Prostate gland (tissue), 2 donors: ENCODE data around the gene TERB1. TPM values are rescaled to one million over a fixed set of nuclear protein-coding genes. Genes with fewer than 3 reads are reported as not detected.
"Not testable (repeated sequence)": the region's sequence is repeated elsewhere in the genome, so short reads cannot be mapped to it uniquely, and the experiment has no call there.

Source experiments
- DNase-seq: peaks from one replicate; pipeline ENCODE4 v3.0.0-alpha.2; 2019; ENCODE audit warnings: low spot score
- H3K27ac ChIP-seq, 2 donors: fragments of 200-600 bp; sonication (generic); 2 replicates each; pipeline ENCODE4 v1.5.1; 2017 to 2019
- H3K27me3 ChIP-seq: fragments of 200-600 bp; sonication (generic); replicated peaks from 2 replicates; pipeline ENCODE4 v1.5.1; 2019; ENCODE audit not compliant: insufficient read depth
- H3K36me3 ChIP-seq, 2 donors: fragments of 200-600 bp; sonication (generic); 1 replicate in 1 of 2; 2 replicates in 1 of 2; pipeline versions ENCODE4 v1.5.1 to v1.8.1; 2017 to 2019
- H3K4me1 ChIP-seq: fragments of 200-600 bp; sonication (generic); replicated peaks from 2 replicates; pipeline ENCODE4 v1.5.1; 2019
- H3K4me3 ChIP-seq, 2 donors: fragments of 200-600 bp; sonication (generic); 2 replicates each; pipeline ENCODE4 v1.5.1; 2017 to 2019
- H3K9me3 ChIP-seq: fragments of 200-600 bp; sonication (generic); 2 replicates; pipeline ENCODE4 v1.5.1; 2017
- POLR2A ChIP-seq: fragments of 450-650 bp; IDR thresholded peaks from one replicate; pipeline ENCODE4 v1.6.1; 2016; ENCODE audit warnings: antibody characterized with exemption, mild to moderate bottlenecking
- POLR2AphosphoS5 ChIP-seq: sonication (generic); formaldehyde crosslinking; IDR thresholded peaks from one replicate; pipeline ENCODE4 v1.6.1; 2017; ENCODE audit warnings: antibody characterized with exemption
- WGBS: methylation state at CpG from one replicate; pipeline ENCODE4 v1.1.5; 2018; 5-methylcytosine and 5-hydroxymethylcytosine counted together
- intact Hi-C: fragments of 100-400 bp; cut with DNase I; formaldehyde crosslinking; loops from one replicate; pipeline ENCODE4 v1.14.2; 2022
- total RNA-seq, 2 donors: library from RNA; depleted of rRNA; stranded (reverse); fragments of >200 nt; gene quantifications; one replicate each; pipeline ENCODE4 v1.1.0, GENCODE V29; 2016
- TF ChIP-seq, protein P1 (sequence below), 4 experiments: fragments of 200-600 bp in 2 of 4; fragments of 450-650 bp in 2 of 4; sonication (generic) in 2 of 4; IDR thresholded peaks; 1 replicate in 3 of 4; 2 replicates in 1 of 4; pipeline ENCODE4 v1.5.1; 2016 to 2019; ENCODE audit warnings: antibody characterized with exemption in 4 of 4, mild to moderate bottlenecking in 2 of 4, moderate library complexity in 2 of 4

TERB1 gene
- total RNA-seq, 2 donors from 2014 or later, result 2.1 TPM; not detected in 1

DNA sequence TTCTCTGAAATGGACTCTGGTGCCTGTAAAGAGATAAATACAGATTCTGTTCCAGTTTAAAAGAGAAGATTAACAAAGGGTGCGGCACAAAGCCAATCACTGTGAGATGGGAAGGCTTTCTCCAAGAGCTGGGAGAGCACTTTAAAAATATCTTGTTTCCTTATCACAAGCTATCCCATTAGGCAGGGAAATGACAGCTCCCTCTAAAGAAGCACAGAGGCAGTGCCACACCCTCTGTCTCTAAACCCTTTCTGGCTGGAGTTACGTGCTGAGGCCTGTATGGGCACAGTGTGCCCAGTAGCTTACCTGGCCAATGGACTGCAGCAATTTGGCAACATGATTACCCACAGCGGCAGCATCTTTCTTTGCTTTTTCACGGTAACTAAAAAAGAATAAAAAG lies 9.0 kb upstream of the TERB1 start:
- Histone ChIP-seq H3K4me3 (no peak overlapping the region), H3K36me3 (peaks cover 5 to 6% of the 10 kb centered on the region in 2 donors), H3K27me3 (no peaks in the 10 kb centered on the region), H3K27ac (no peak overlapping the region), H3K4me1 (no peaks in the 10 kb centered on the region), H3K9me3 (no peaks in the 10 kb centered on the region)
- TF ChIP-seq, protein P1, sequence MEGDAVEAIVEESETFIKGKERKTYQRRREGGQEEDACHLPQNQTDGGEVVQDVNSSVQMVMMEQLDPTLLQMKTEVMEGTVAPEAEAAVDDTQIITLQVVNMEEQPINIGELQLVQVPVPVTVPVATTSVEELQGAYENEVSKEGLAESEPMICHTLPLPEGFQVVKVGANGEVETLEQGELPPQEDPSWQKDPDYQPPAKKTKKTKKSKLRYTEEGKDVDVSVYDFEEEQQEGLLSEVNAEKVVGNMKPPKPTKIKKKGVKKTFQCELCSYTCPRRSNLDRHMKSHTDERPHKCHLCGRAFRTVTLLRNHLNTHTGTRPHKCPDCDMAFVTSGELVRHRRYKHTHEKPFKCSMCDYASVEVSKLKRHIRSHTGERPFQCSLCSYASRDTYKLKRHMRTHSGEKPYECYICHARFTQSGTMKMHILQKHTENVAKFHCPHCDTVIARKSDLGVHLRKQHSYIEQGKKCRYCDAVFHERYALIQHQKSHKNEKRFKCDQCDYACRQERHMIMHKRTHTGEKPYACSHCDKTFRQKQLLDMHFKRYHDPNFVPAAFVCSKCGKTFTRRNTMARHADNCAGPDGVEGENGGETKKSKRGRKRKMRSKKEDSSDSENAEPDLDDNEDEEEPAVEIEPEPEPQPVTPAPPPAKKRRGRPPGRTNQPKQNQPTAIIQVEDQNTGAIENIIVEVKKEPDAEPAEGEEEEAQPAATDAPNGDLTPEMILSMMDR (IDR thresholded peaks at IDR 0.05), result no peak
- TF ChIP-seq POLR2A (no peak), POLR2AphosphoS5 (no peak)
- WGBS, result 62% methylated on average over 4 of the region's 4 CpGs
- intact Hi-C loops, result no loop called here
- DNase-seq, result no peak

DNA sequence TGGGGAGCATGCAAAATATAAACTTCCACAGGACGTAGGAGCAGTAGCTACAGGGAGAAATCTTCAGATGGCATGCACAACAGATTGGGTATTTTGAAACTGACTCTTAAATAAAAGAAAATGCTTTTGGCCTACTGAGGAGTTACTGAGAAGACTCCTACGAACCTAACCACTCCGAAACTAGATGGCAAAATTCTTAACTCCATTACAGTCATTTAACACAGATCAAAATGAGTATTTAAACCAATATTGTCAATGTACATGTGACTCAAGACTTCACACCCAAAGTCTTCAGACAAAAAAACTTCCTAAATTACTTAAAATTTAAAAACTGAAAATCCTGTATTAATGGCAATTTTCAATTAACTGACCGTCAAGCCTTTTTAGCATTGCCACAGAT lies 8.4 kb upstream of the TERB1 start:
- DNase-seq, result no peak
- Histone ChIP-seq H3K4me3 (no peak overlapping the region), H3K36me3 (peaks cover 6 to 11% of the 10 kb centered on the region in 2 donors), H3K27ac (no peak overlapping the region), H3K4me1 (no peaks in the 10 kb centered on the region), H3K27me3 (no peaks in the 10 kb centered on the region), H3K9me3 (no peaks in the 10 kb centered on the region)
- intact Hi-C loops, result no loop called here
- TF ChIP-seq POLR2AphosphoS5 (no peak), POLR2A (no peak)
- TF ChIP-seq, protein P1 (IDR thresholded peaks at IDR 0.05), result no peak
- 91% methylated on average over 4 of the region's 4 CpGs for WGBS

DNA sequence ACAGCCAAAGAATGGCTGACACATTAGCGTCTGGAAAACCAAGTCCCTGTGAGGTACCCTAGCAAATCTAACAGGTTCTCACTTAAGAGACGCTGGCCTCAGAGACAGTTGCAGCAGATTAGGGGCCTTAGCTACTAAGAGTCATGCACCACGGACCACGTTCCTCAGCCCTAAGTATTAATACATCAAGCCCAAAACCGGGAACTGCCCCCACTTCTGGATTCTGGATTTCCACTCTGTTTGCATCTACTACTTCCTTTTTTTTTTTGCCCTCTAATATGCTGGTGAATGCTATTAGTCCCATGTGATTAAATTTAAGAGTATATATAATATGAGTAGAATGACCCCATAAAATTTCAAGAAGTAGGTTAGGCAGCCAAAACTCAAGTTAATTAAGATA lies 775 bp upstream of the TERB1 start:
- DNase-seq, result no peak
- Histone ChIP-seq H3K27me3 (no peaks in the 10 kb centered on the region), H3K4me1 (no peaks in the 10 kb centered on the region), H3K9me3 (no peaks in the 10 kb centered on the region), H3K27ac (no peak overlapping the region), H3K36me3 (peaks cover 0 to 9% of the 10 kb centered on the region in 2 donors), H3K4me3 (no peak overlapping the region)
- TF ChIP-seq, protein P1 (IDR thresholded peaks at IDR 0.05), result no peak
- TF ChIP-seq POLR2A (no peak), POLR2AphosphoS5 (no peak)
- 85% methylated on average over 5 of the region's 5 CpGs for WGBS
- intact Hi-C loops, result no loop called here

DNA sequence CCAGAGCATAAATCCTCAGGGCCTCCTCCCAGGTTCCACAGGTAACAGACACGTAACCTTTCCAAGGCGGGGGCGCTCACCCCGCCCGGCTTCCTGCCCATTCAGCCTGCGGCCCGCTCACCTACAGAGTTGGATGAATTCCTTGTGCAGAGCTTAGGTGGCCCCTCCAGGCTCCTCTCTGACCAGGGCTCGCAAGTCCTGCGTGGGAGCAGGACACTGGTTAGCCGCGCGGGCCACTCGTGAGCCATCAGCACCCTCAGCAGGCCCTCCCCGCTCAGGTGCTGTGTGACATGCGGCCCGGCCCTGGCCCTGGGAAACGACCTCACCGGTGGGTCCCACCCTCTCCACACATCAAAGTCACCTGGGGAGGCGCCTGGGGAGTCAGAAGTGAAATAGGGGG lies 528 bp downstream of the TERB1 start:
- H3K4me3 ChIP-seq, result no peak overlapping the region
- no peak for DNase-seq
- 92% methylated on average over 19 of the region's 19 CpGs for WGBS
- no peak overlapping the region for H3K27ac ChIP-seq
- TF ChIP-seq, protein P1 (IDR thresholded peaks at IDR 0.05), result no peak
- TF ChIP-seq POLR2A, result no peak
- TF ChIP-seq POLR2AphosphoS5, result no peak
- H3K27me3 ChIP-seq, result no peaks in the 10 kb centered on the region
- no peaks in the 10 kb centered on the region for H3K9me3 ChIP-seq
- H3K36me3 ChIP-seq, result peaks cover 0 to 9% of the 10 kb centered on the region in 2 donors
- H3K4me1 ChIP-seq, result no peaks in the 10 kb centered on the region
- intact Hi-C loops, result no loop called here

DNA sequence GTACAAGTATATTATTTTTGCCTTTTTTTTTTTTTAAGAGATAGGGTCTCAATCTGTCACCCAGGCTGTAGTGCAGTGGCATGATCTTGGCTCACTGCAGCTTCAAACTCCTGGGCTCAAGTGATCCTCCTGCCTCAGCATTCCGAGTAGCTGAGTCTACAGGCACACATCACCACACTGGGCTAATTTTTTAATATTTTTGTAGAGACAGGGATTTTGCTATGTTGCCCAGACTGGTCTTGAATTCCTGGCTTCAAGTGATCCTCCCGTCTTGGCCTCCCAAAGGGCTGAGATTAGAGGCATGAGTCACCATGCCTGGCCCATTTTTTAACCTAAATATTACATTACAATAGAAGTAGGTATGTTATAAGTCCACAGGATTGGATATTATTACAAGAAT lies 3.2 kb downstream of the TERB1 start:
- H3K4me3 ChIP-seq, result no peak overlapping the region
- 93% methylated on average over 2 of the region's 2 CpGs for WGBS
- intact Hi-C loops, result no loop called here

DNA sequence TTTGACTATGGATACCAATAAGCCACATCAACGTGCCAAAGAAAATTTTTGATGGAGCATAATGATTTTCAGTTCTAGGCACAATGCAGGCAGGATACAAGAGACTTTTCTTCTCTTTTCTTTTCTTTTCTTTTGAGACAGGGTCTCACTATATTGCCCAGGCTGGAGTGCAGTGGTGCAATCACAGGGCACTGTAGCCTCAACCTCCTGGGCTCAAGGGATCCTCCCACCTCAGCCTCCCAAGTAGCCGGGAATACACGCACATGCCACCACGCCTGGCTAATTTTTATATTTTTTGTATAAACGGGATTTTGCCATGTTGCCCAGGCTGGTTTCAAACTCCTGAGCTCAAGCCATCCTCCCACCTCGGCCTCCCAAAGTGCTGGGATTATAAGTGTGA lies 7.4 kb downstream of the TERB1 start:
- DNase-seq, H3K4me1 ChIP-seq, H3K9me3 ChIP-seq, H3K36me3 ChIP-seq, intact Hi-C loops, H3K27me3 ChIP-seq, H3K27ac ChIP-seq, H3K4me3 ChIP-seq: not testable (repeated sequence)
- WGBS, result 93% methylated on average over 6 of the region's 6 CpGs

More for the DNA sequence above, 3.2 kb downstream of the TERB1 start:
- TF ChIP-seq POLR2AphosphoS5, result no peak
- no peak for TF ChIP-seq POLR2A
- TF ChIP-seq, protein P1 (IDR thresholded peaks at IDR 0.05), result no peak
- DNase-seq, result no peak
- Histone ChIP-seq H3K27ac (no peak overlapping the region), H3K9me3 (no peaks in the 10 kb centered on the region), H3K4me1 (no peaks in the 10 kb centered on the region), H3K27me3 (no peaks in the 10 kb centered on the region), H3K36me3 (no peaks in the 10 kb centered on the region)
